Right hindlimb (tissue), 1 donor: Measurements from ENCODE around the gene HOXC10.

Source experiments
- DNase-seq: peaks from one replicate; pipeline ENCODE4 v3.0.0-alpha.2; 2018

Gene HOXC10

DNA sequence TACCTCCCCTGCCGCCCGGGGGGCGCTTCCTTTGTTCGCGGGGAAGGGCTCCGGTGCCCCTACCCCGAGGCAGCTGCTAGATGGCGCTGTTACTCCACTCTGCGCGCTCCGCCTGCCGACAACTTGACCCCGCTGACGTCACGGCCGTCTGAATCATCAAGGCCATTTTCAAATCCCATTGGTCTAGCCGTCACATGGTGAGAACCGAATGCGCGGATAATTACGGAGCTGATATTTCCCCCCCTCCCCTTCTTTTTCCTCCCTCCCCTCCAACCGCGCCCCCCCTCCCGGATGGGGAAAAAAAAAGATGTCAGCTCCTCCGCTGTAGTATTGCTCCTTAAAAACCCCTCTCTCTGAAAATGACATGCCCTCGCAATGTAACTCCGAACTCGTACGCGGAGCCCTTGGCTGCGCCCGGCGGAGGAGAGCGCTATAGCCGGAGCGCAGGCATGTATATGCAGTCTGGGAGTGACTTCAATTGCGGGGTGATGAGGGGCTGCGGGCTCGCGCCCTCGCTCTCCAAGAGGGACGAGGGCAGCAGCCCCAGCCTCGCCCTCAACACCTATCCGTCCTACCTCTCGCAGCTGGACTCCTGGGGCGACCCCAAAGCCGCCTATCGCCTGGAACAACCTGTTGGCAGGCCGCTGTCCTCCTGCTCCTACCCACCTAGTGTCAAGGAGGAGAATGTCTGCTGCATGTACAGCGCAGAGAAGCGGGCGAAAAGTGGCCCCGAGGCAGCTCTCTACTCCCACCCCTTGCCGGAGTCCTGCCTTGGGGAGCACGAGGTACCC, at the start of gene HOXC10:
Gene HOXC10, plus strand, starts transcription at position 246 of the 791 bp plus-strand sequence. Its CDS starts 114 bp downstream, at position 360.
- peak; percentile 99 for DNase-seq

DNA sequence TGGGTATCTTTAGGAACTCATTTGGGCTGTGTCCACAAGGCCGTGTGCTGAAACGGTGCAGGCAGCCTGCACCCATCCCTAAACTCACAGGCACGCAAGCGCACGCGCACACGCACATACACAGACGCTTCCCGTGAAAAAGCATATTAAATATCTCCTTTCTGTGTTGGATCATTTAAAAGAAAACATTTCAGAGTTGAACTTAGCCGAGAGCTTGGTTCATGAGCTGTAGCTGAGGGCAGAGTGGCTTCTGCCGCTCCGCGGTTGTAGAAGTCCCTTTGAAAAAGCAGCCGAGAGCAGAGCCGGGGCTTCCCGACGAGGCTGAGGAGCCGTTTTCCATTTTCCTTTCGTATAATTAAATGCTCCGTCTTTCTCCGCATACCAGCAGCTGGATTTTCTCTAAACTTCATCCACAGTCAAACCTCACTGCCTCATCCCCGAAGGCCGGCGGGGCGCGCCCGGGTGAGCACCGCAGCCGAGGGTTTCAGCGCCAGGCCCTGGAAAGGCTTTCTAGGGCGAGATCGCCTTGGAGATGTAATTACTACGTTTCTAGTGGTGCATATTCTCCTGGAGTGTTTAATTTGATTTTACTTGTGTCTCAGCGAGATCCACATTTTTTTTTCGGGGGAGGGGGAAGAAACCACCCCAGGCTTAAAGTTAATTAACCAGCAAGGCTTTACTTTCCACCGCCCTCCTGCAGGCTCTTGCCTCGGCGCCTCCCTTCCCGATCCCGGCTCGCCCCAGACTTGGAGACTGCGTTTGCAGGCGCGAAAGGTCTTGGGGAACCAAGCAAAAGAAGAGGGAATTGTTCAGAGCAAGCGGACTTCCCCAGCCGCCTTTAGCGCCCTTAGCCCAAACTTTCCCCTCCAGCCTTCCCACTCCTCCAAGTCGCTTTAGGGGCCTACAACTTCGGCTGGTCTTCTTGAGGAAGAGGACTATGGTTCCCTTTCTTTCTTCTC, 49.3 kb upstream of the HOXC10 start:
- peak; percentile 39 for DNase-seq

GRCh38 chr12:53937099-53937498, 47.8 kb upstream of the HOXC10 start:
- DNase-seq: no peak

- peak; percentile 35 for DNase-seq
Measured at GRCh38 chr12:53937596-53938325, 47.2 kb upstream of the HOXC10 start.

DNA sequence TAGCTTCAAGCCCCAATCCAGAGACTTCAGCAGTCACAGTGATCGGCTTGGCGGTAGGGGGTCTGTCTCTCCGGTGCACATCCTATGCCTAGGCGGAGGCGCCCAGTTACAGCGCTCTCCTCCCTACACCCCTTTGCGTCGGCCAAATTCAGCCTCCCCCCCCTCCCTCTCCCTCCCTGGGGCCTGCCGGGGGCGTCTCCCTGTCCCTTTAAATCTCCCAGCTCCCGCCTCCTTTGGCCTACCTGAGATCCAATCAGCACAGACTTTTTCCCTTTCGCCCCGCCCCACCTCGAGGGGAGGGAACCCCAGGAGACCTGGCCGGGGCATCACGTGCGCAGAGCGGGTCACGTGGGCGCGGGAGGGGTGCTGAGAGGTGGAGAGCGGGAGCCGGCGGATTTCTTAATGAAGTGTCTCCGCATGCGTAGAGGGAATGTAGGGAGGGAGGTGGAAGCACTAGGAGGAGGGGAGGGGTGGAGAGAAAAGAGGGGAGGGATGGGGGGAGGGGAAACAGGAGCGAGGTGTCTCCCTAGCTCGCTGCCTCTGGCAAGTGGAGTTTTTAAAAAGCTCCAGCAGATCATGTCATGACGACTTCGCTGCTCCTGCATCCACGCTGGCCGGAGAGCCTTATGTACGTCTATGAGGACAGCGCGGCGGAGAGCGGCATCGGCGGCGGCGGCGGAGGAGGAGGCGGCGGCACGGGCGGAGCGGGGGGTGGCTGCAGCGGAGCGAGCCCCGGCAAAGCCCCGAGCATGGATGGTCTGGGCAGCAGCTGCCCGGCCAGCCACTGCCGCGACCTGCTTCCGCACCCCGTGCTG, 46.4 kb upstream of the HOXC10 start, which contains the start of gene HOXC13:
Gene HOXC13, plus strand, starts transcription at position 506 of the 815 bp plus-strand sequence. Its CDS starts 76 bp downstream, at position 582.
- DNase-seq: peak; percentile 80

GRCh38 chr12:53939141-53940108, 45.5 kb upstream of the HOXC10 start:
- DNase-seq: peak; percentile 46

DNA sequence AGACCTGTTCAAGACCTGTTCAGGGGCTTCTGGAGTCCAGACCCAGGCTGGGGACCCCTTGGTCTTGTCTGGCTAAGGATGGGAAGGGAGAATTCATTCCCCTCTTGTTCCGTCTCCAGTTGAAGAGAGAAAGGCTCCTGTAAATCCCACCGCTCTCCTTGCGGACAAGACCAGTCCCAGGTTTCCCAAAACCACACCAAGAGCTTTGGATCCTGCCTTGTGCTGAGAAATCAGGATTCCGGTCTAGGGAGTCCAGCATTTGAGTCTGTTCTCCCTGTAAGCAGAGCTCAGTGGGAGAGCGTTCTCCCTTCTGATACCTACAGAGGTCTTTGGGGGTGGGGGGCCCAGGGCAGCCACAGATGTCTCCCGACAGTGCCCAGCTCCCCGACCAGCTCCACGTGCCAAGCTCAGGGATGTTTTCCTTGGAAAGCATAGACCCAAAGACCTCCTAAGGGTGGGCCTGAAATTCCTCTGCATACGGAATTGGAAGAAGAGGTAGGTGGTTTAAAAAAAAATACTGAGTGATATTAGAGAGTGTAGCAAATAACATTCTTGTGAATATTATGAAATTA, 44.4 kb upstream of the HOXC10 start:
- no peak for DNase-seq

- DNase-seq: no peak
Measured at GRCh38 chr12:53941187-53941586, 43.8 kb upstream of the HOXC10 start.

DNA sequence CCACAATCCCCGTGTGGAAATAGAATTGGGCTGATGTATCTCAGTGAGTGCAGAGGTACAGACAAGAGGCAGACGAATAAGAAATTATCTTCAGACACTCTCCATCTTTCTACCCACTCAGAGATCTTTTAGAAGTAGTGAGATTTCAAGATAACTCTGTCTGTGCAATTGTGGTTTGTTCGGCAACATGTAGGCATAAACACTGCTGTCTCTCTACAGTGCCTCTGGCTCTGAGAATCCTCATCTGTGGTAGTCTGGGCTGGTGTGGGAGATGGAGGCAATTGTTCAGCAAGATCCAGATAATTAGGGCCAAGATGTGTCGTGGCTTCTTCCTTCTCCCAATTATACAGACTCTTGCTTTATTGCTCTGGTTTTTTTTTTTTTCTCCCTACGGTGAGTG, 43.2 kb upstream of the HOXC10 start:
- no peak for DNase-seq

- DNase-seq: no peak
Measured at GRCh38 chr12:53942467-53942997, 42.4 kb upstream of the HOXC10 start.

- peak; percentile 14 for DNase-seq
Measured at GRCh38 chr12:53944209-53944608, 40.7 kb upstream of the HOXC10 start.

- peak; percentile 21 for DNase-seq
Measured at GRCh38 chr12:53944907-53945847, 39.8 kb upstream of the HOXC10 start.

DNA sequence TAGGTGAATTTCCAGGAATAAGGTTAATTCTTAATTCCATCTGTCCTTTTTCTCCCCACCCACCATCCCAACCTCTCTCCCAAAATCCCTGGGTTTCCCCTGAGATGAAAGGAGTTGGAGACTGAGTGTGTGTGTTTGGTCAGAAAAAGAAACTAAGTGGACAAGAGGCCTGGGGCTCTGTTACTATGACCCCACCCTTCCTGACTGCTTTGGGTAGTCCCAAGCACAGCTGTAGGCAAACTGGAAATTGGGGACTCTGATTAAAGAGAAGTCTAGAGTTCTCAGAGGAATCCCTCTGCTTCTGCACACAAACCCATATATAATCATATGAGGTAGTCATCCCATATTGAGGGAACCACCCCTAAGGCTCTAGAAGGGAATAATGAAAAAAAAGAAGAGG, 37.2 kb upstream of the HOXC10 start:
- no peak for DNase-seq

GRCh38 chr12:53948650-53949593, 36.0 kb upstream of the HOXC10 start:
- DNase-seq: no peak

DNA sequence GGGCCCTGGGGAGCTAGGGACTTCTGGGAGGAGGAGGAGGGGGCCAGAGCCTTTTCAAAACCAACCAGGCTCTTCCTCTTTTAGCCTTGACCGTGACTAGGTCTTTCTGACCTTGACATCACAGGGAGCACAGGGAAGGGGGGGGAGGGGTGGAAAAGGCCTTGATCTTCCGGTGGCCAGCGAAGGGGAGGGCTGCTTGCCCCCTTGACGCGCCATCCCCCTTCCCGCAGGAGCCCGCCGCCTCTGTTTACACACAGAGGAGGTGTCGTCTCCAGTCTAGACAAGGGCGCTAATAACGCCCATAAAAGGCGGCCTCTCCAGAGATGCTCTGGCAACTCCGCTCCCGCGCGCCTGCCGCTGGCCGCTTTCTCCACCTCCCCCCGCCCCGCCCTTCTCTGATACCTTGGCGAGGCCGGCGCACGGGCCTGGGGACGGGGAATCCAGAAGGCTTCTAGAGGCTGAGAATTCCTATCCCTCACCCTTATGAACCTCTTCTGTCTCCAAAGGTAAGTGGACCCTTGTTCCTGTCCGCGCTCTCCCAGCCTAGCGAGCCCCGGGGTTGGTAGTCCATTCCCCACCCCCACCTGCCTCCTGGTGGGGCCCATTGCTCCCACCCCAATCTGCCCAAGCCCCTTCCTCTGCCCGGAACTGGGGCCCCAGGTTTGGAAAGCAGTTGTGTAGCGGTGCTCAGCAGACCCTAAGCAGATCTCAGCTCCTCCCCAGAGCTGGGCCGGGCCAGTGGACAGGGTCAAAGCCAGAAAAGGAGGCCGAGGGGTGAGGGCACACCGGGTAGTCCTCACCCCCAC, 35.1 kb upstream of the HOXC10 start:
- no peak for DNase-seq

GRCh38 chr12:53950437-53950773, 34.5 kb upstream of the HOXC10 start:
- DNase-seq: no peak
